Stimulated activated CD4-positive, alpha-beta T cell treated with anti-CD3 and anti-CD28 coated beads, TNF-alpha, amount 100 ng/mL, for 24 hours (primary cell): Measurements from ENCODE around the gene UCHL1.
A peak's percentile ranks its signal among the peaks of the same experiment; 100 is the strongest.

Experiments used
- DNase-seq, 3 experiments: peaks; one replicate each; pipeline ENCODE4 v3.0.0-alpha.2; 2020; ENCODE audit warnings: low read depth in 3 of 3

Gene UCHL1

DNA sequence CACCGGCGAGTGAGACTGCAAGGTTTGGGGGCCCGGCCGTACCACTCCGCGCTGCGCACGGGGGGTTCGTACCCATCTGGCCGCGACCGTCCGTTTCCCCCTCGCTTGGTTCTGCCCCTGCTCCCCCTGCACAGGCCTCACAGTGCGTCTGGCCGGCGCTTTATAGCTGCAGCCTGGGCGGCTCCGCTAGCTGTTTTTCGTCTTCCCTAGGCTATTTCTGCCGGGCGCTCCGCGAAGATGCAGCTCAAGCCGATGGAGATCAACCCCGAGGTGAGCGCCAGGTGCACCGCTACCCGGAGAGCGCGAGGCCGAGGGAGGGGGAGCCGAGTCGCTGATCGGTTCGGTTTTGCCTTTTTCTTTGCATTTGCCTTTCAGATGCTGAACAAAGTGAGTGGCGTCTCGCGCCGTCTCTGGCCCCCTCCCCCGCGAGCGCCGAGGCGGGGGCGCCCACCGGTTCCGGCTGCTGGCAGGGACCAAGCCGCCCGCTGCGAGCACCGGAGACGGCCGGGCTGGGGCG lies at the start of gene UCHL1:
TSS of gene UCHL1 (plus strand) at position 189 of the 517 bp plus-strand sequence. CDS start at position 238, 49 bp downstream.
- peak in 1 of 3 experiments; percentile 2 for DNase-seq

DNA sequence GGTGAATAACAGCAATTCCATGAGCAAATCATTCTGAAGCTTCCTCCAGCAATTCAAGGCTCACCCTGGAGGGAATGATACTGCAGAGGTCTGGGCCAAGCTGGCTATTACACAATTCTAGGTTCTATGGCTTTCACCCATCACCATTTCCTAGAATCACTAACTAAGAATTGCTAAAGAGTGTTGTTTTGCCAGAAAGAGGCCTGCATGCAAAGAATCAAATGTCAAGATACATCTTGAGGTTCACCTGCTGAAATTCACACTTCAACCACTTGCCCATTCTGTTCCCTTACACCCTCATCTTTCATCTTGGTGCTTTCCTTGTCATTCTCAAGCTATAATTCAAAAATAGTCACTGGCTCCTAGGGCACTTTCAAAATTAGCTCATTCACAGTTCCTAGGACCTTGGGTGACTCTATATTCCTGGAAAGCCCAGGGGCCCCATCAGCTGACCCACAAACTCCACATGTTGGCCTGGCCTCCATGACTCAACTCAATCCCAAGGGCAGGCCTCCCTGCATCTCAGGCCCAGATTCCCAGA lies 49.4 kb upstream of the UCHL1 start:
- DNase-seq = no peak

DNA sequence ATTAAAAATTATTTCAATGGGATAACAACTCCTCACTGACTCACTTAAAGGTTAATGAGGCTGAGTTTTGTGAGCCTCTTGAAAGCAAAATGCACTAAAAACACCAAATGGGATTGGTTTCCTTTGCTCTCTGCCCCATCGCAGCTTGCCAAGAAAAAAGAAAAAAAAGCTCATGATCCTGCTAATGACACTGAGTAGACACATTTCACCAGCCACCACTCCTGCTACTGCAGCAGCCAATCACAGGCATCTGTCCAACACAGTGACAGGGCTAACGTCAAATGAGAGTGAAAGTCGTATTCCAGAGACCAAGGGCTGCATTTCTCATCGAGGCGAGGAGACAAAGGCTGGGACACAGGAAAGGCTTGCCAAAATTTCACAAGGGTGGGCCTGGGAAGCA lies 47.5 kb upstream of the UCHL1 start:
- no peak for DNase-seq

DNA sequence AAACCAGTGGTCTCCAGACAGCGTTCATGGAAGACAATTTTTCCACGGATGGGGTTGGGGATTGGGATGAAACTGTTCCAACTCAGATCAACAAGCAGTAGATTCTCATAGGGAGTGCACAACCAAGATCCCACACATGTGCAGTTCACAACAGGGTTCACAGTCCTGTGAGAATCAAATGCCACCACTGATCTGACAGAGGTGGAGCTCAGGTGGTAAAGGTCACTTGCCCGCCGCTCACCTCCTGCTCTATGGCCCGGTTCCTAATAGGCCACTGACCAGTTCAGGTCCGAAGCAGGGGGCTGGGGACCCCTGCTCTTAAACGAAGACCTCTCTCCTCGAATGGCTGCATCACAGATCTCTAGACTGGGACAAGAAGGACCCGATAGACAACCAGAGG lies 46.8 kb upstream of the UCHL1 start:
- no peak for DNase-seq

DNA sequence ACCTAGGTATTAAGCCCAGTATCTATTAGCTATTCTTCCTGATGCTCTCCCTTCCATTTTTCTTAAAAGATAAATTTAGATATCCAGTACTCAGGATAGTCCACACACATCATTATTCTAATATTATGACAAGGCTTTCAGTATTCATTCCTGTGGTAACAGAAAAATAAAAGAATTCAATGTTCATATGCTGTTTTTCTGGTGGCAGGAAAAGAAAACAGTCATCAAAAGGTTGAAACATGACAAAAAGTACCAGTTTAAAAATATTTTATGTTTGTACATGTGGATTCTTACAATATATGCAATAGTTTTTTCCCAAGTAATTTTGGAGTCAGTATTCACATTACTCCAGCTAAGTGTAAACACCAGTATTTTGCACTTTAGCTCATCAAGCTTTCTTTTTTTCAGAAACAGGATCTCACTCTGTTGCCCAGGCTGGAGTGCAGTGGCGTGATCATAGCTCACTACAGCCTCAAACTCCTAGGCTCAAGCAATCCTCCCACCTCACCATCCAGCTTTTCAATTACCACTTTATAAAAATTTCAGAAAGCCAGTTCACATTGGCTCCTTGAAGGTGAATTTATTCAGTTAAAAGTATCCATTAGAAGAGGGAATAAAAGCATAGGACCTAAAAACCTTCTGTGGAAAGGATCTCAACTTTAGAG lies 44.6 kb upstream of the UCHL1 start:
- DNase-seq = no peak

DNA sequence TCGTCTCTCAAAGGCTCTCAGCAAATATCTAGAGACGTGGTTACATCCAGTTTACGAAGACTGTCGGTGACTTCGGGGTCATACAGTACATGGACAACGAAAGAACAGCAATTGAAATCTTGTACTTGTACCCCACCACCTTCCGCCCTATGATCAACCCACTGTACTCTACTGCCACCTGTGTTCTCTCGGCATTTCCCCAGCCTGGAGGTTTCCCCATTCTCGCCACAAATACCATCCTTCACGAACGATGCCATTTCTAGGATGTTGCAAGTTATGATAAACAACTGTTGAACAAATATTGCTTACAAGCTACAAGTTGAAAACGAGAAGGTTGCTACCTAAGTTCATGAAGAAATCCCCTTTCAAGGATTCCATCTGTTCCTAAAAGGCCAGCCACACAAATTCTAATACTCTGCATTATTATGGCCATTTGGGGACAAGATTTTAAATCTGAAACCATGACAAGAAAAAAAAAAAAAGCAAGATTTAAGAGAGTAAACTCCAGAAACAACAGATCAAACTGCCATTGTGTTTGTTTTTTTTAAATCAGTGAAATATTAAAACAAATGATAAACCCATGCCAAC lies 44.0 kb upstream of the UCHL1 start:
- DNase-seq = no peak

DNA sequence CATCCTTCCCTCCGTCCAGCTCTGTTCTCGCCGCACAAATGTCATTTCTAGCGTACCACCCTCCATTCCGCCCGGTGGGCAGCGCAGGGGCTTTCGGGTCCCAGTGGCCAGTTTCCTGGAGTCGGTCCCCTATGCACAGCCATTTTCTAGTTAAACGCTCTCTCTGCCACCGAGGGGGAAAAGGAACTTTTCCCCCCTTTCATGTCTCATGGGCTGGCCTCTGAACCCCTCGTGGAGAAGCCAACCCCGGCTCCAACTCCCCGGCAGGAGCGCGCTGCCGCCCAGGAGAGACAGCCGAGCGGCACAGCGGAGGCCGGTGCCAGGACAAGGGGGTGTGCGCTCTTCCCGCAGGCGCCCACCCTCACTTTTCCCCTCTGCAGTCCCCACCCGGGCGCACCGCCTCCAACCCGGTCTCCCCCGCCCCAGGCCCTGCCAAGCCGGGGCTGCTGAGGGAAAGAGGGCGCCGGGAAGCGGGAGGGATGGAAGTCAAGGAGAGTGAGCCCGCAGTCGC lies 43.0 kb upstream of the UCHL1 start:
- DNase-seq = peak in 1 of 3 experiments; percentile 7

DNA sequence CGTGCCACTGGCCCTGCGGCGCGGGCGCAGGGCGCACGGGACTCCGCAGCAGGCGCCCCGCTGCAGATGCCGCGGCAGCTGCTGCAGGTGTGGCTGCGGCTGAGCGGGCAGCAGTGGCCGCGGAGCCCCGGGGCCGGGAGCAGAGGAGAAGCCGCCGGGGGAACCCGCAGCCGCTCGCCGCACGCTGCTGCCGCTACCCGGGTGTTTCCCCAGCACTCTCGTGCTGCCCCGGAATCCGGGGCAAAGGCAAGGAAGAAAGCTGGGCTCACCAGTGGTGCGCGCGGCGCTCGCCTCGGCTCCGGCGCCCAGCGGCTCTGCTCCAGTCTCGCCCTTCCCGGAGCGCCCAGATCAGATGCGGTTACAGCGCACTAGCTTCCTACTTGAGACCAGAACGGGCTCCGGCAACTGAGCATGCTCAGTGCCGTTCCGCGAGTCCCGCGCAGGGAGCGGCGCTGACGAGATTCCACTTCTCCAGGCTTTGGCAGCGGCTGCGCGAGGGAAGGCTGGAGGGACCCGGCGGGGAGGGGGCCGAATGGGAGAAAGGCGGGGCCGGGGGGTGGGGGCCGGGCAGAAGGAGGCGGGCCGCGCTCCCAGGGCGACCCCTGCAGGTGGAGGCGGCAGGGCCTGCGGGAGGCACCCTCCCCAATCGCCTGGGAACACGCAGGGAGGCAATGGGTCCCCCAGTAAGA lies 42.4 kb upstream of the UCHL1 start, which contains the start of gene APBB2:
TSS of gene APBB2 (minus strand) at position 407 of the 689 bp plus-strand sequence. CDS start 181,288 bp downstream, outside the sequence.
- peak in 1 of 3 experiments; percentile 58 for DNase-seq

DNA sequence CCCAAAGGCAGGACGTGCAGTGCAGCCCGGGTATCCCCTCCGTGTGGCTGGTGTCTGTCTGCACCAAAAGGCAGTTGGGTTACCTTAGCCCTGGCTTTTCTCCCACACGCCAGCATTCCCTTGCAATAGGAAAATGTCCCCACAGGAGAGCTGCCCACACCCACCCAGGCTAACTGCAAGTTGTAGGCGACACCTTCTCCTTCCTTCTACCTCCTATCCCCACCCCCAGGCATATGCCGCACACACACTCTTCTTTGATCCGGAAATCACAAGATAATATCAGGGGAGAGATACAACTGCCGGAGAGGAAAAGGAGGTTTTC lies 41.9 kb upstream of the UCHL1 start:
- DNase-seq = no peak

DNA sequence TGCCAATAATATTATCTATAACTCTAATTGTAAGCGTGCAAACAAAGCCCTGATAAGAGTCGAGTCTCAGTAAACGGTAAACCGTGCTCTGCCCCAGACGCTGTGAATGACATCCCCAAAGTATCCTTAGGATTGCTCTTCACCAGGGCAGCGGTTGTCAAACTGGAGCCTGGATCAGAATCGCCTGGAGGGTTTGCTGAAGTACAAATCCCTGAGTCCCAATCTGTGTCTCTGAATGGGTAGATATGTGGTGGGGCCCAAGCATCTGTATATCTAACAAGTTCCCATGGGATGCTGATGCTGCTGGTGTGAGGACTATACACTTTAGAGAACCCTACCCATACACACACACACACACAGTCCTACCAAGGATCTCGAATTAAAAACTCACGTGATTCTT lies 41.6 kb upstream of the UCHL1 start:
- no peak for DNase-seq

DNA sequence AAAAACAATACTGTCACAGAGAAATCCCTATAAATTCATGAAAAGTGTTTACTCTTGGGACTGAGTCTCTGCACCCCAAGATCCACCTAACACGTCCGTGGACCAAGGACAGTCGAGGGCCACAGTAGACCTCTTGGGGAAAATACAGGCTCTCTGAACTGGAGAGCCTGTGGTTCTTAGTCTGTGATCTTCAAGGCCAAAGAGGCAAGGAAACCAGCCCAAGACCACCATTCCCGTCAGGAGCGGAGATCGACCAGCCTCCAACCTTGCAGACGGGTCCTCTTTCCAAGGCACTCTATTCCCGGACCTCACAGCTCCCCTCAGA lies 40.8 kb upstream of the UCHL1 start:
- DNase-seq = peak in 1 of 3 experiments; percentile 4

DNA sequence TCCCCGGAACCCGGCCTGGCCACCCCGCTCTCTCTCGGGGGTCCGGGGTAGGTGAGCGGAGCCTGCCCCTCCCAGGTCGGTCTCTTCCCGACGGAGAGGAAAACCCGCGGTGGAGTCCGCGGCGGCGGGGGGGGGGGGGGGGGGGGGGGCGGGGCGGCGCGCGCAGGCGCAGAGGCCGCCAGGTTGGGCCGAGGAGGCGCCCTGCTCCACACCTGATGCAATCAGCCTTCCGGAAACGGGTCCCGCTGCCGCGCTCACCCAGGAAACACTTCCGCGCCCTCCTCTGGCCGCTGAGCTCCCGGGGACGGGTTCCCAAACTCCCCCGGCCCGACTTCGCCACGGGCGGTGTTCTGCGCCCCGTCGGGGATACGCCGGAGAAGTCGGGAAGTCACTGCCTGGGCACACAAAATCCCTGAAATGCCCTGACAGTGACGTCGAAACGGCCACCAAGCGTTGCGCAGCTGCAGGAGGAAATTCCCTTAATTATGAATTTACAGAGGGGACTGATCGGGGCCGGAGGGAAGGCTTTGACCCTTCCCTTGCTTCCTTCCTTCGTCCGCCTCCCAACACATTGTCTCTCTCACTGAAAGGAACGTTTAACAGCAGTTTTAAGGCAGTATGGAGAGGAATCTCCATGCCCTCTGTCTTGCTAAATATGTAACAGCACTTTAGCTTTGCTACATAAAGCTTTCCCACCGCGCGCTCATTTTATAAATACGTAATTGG lies 40.3 kb upstream of the UCHL1 start:
- peak; percentile 27 to 68 (median 28) for DNase-seq

DNA sequence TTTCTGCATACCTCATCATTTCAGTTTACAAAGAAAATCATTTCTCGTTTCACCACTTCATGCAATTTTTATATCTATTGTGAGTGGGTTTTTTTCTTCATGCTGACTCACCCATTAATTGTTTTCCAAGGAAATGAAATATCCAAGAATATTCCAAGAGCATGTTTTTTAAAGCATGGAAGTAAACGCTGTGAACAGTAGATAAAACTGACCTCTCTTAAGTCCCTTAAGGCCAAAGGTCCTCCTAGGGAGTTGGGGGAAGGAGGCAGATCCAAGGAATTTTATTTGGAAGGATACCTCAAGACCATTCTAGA lies 39.8 kb upstream of the UCHL1 start:
- DNase-seq = no peak

DNA sequence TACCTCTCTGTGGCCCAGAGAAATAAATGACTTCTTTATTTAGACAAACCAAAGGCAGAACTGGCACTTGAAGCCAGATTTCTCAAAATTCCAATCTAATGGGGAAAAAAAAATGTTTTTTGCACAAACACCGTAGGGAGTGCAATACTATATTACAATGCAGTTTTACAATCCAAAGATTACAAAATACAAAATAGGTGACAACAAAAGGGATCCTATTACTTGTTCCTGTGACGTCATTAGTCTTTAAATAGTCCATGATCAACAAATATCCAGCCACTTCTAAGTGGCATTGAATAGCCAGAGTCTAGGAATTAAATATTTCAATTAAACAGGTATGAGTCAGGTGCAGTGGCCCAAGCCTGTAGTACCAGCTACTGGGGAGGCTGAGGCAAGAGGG lies 39.4 kb upstream of the UCHL1 start:
- no peak for DNase-seq

DNA sequence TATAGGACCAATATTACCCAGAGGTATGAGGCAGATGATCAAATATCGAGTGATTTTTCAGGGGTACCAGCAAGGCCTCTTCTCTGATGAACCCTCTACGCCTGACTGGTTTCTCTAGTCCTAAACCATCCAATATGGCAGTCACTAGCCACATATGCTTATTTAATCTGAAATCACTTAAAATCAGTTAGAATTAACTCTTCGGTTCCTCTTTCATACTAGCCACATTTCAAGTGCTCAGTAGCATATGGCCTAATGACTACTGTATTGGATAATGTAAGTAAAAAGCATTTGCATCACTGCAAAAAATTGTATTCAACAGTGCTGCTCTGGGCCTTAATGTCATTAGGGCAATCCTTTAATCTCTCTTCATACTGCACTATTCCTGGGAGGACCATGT lies 38.0 kb upstream of the UCHL1 start:
- no peak for DNase-seq

DNA sequence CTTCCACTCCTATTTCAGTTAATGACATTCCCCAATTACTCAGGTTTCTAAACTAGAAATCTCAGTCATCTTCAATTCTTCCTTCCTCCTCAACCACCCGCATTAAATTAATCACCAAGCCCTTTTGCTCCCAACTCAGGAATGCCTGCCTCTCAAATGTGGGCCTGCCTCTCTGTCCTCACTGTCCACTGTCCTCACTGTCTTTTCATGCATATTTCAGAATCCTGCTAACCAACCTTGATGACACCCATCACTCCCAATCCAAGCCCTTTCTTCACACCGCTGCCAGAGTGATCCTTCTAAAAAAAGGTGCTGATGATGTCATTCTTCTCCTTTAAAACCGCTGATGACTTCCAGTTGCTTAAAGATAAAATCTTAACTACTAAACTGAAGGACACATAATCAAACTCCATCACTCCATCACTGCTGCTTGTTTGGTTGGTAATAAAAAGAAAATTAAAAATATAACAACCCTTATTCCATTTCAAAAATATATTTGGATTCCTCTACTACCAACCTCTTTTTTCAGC lies 37.2 kb upstream of the UCHL1 start:
- DNase-seq = no peak

DNA sequence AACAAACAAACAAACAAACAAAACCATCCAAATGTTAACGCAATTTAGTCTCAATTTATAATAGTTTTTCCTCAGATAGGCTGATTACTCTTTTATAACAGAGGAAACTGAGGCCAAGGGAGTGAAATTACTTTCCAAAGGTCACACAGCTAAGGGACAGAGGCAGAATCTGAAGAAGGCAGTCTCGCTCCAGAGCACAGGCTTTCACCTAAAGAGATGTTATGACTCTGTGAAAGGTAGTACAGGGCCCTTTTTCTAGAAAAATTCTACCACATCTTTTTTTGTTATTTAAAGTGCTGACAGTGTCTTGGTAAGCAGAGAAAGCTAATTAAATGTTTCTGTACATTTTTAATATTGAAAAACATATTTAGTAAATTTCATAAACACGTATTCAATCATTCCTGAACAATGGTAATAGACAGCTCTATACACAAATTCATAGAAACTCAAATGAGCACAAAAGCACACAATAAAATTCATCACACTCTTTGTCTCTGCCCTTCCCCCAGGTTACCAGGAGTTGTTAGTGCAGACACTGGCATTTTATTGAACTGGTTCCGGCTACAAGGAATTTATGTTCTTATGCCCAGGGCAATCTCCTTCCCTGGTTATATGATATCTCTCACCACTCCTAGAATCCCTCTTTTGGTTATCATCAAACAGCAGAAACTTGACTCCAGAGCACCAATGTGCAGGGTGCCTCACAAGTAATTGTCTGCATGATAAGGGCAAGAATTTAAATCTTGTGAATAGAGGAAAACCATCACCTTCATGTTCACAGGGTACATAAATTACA lies 34.7 kb upstream of the UCHL1 start:
- no peak for DNase-seq

DNA sequence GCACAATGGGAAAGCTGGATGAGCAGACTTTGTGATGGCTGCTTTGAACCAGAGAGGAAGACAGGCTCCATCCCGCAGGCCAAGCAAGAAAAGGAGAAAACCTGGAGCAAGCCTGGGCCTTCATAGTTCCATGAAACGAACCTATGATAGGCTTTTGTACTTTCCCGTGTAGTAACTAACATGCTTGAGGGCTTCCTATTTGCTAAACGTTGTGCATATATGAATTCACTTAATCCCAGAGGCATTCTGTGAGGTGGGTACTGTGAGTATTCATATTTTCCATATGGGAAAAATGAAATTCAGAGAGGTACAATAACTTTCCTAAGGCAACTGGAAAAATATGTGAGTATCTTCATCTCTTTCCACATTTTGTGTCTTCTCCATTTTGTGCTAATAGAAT lies 28.8 kb upstream of the UCHL1 start:
- no peak for DNase-seq

DNA sequence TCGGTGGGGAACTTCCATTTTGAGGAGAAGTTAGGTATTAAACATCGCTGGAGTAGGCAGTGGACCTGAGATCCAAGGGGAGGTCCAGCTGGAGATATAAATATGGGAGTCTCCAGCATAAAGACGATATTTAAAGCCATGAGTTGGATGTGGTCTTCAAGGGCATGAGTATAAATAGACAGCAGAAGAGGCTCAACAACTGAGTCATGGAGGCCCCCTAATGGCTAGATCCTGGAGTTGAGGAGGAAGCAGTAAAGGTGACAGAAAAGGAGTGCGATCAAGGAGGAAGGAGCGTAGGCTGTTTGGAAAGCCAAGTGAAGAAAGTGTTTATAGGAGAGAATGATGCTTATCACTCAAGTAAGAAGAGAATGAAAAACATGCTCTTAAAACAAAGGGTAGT lies 24.3 kb upstream of the UCHL1 start:
- DNase-seq = no peak

DNA sequence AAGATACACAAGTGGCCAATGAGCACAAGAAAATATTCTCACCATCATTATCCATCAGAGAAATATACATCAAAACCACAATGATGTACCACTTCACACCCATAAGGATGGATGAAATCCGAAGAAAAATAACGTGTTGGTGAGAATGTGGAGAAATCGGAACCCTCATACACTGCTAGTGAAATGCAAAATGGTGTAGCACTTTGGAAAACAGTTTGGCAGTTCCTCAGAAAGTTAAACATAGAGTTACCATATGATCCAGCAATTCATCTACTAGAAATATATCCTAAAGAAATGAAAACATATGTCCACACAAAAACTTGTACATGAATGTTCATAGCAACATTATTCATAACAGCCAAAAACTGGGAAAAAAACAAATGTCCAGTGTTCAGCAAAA lies 23.9 kb upstream of the UCHL1 start:
- no peak for DNase-seq

DNA sequence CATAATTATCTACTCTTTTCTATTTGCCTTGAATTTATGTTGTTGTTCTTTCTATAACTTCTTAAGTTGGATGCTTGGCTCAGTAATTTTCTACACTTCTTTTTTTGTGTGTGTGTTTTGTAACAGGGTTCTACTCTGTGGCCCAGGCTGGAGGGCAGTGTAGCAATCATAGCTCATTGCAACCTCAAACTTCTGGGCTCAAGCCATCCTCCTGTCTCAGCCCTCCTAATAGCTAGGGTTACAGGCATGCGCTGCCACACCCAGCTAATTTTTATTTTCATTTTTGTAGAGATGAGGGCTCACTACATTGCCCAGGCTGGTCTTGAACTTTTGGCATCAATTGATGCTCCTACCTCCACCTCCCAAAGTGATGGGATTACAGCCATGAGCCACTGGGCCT lies 20.7 kb upstream of the UCHL1 start:
- DNase-seq = no peak
